K562 (cell line): ENCODE results near the gene RUVBL2. TPM values are rescaled to one million over a fixed set of nuclear protein-coding genes. Genes with fewer than 3 reads are reported as not detected.

Experiments
- ADNP ChIP-seq: fragments of 200-800 bp; sonication (Bioruptor generic); IDR thresholded peaks from 2 replicates; pipeline ENCODE4 v1.6.1; 2016; ENCODE audit warnings: missing genetic modification characterization, missing compliant biosample characterization
- BRCA1 ChIP-seq, 2 experiments: fragments of 450-650 bp in 1 of 2; sonication (generic) in 1 of 2; formaldehyde crosslinking in 1 of 2; IDR thresholded peaks; 2 replicates each; pipeline versions ENCODE4 v1.5.0 to v1.6.1; 2017 to 2020; ENCODE audit warnings: mild to moderate bottlenecking in 1 of 2, missing genetic modification reagents in 1 of 2
- BRF1 ChIP-seq: IDR thresholded peaks from 3 replicates; pipeline ENCODE4 v1.6.1; 2011; ENCODE audit warnings: borderline replicate concordance, mild to moderate bottlenecking; ENCODE audit not compliant: insufficient read length; ENCODE audit errors: extremely low read depth
- CTCFL ChIP-seq: IDR thresholded peaks from 2 replicates; pipeline ENCODE4 v1.6.1; 2011; ENCODE audit warnings: borderline replicate concordance, low read depth, mild to moderate bottlenecking, moderate library complexity, low read length; ENCODE audit not compliant: insufficient read depth, poor library complexity, severe bottlenecking
- DACH1 ChIP-seq: fragments of 450-650 bp; IDR thresholded peaks from 2 replicates; pipeline ENCODE4 v1.6.1; 2018; ENCODE audit not compliant: partially characterized antibody
- KLF6 ChIP-seq: fragments of 250-450 bp; sonication (Bioruptor Pico); IDR thresholded peaks from 2 replicates; pipeline ENCODE4 v1.4.0; 2020; ENCODE audit warnings: mild to moderate bottlenecking, moderate library complexity, borderline replicate concordance
- POLR2AphosphoS2 ChIP-seq: IDR thresholded peaks from 2 replicates; pipeline ENCODE4 v1.6.1; 2012; ENCODE audit warnings: low read length, improper control_type of control experiment
- SIX5 ChIP-seq, 2 experiments: IDR thresholded peaks; 2 replicates each; pipeline ENCODE4 v1.6.1; 2011; ENCODE audit warnings: low read length in 2 of 2, borderline replicate concordance in 1 of 2, low read depth in 1 of 2, mild to moderate bottlenecking in 1 of 2, moderate library complexity in 1 of 2; ENCODE audit not compliant: insufficient read depth in 1 of 2
- SMARCB1 ChIP-seq: IDR thresholded peaks from 2 replicates; pipeline ENCODE4 v1.6.1; 2011; ENCODE audit warnings: improper control_type of control experiment, low read depth; ENCODE audit not compliant: insufficient read length
- ZNF143 ChIP-seq: sonication (generic); formaldehyde crosslinking; IDR thresholded peaks from 2 replicates; pipeline ENCODE4 v1.9.0; 2022; ENCODE audit warnings: mild to moderate bottlenecking, missing genetic modification reagents
- ZNF347 ChIP-seq: fragments of 450-650 bp; formaldehyde crosslinking; IDR thresholded peaks from 2 replicates; pipeline ENCODE4 v1.4.0; 2020; ENCODE audit warnings: low read depth, mild to moderate bottlenecking, moderate library complexity
- ZNF445 ChIP-seq: fragments of 250-450 bp; sonication (Bioruptor Pico); IDR thresholded peaks from 2 replicates; pipeline ENCODE4 v1.4.0; 2020; ENCODE audit warnings: low read depth, mild to moderate bottlenecking, moderate library complexity
- polyA plus RNA-seq, 8 experiments: library from polyadenylated mRNA; depleted of rRNA in 4 of 8; stranded (reverse) in 5 of 8; unstranded in 3 of 8; fragments of >200 nt; fragmentation: Nextera tagmentation in 2 of 8; fragmentation: Illumina TruSeq in 1 of 8; extraction: Ambion mirVana in 2 of 8; extraction: Trizol in 1 of 8; gene quantifications; 2 replicates each; pipeline versions ENCODE4 v1.2.1 to v1.2.3, GENCODE V29; 2011 to 2014; ENCODE audit warnings: inconsistent platforms in 1 of 8, missing spikeins in 1 of 8
- total RNA-seq, 7 experiments: library from RNA; depleted of rRNA in 6 of 7; stranded (reverse); fragments of >200 nt in 6 of 7; fragmentation: Illumina TruSeq in 2 of 7; extraction: Trizol in 2 of 7; gene quantifications; 2 replicates each; pipeline versions ENCODE4 v1.2.1 to v1.2.3, GENCODE V29; 2011 to 2021; ENCODE audit warnings: low replicate concordance in 1 of 7
- TF ChIP-seq, protein P1 (sequence below): sonication (generic); formaldehyde crosslinking; IDR thresholded peaks from 2 replicates; pipeline ENCODE4 v1.8.1; 2022; ENCODE audit warnings: missing genetic modification reagents
- TF ChIP-seq, protein P2 (sequence below), 2 experiments: fragments of 450-650 bp; IDR thresholded peaks; 2 replicates each; pipeline ENCODE4 v1.6.1; 2018; ENCODE audit warnings: mild to moderate bottlenecking in 2 of 2, low read depth in 1 of 2; ENCODE audit not compliant: partially characterized antibody in 2 of 2

The RUVBL2 gene
- total and polyA plus RNA-seq, 9 of the 15 experiments (the other 6 are each of a cell fraction or from before 2014, with no cell fraction given): 71.4 to 453 (median 237) TPM

GRCh38 chr19:48986211-48986610 is 7.5 kb upstream of the RUVBL2 start (continued):
- TF ChIP-seq, protein P1, sequence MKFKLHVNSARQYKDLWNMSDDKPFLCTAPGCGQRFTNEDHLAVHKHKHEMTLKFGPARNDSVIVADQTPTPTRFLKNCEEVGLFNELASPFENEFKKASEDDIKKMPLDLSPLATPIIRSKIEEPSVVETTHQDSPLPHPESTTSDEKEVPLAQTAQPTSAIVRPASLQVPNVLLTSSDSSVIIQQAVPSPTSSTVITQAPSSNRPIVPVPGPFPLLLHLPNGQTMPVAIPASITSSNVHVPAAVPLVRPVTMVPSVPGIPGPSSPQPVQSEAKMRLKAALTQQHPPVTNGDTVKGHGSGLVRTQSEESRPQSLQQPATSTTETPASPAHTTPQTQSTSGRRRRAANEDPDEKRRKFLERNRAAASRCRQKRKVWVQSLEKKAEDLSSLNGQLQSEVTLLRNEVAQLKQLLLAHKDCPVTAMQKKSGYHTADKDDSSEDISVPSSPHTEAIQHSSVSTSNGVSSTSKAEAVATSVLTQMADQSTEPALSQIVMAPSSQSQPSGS (CRISPR knock-in tag): no peak
- peak; percentile 70 for TF ChIP-seq ZNF143 (CRISPR knock-in tag)
- TF ChIP-seq ADNP (tag): no peak
- TF ChIP-seq, protein P2, sequence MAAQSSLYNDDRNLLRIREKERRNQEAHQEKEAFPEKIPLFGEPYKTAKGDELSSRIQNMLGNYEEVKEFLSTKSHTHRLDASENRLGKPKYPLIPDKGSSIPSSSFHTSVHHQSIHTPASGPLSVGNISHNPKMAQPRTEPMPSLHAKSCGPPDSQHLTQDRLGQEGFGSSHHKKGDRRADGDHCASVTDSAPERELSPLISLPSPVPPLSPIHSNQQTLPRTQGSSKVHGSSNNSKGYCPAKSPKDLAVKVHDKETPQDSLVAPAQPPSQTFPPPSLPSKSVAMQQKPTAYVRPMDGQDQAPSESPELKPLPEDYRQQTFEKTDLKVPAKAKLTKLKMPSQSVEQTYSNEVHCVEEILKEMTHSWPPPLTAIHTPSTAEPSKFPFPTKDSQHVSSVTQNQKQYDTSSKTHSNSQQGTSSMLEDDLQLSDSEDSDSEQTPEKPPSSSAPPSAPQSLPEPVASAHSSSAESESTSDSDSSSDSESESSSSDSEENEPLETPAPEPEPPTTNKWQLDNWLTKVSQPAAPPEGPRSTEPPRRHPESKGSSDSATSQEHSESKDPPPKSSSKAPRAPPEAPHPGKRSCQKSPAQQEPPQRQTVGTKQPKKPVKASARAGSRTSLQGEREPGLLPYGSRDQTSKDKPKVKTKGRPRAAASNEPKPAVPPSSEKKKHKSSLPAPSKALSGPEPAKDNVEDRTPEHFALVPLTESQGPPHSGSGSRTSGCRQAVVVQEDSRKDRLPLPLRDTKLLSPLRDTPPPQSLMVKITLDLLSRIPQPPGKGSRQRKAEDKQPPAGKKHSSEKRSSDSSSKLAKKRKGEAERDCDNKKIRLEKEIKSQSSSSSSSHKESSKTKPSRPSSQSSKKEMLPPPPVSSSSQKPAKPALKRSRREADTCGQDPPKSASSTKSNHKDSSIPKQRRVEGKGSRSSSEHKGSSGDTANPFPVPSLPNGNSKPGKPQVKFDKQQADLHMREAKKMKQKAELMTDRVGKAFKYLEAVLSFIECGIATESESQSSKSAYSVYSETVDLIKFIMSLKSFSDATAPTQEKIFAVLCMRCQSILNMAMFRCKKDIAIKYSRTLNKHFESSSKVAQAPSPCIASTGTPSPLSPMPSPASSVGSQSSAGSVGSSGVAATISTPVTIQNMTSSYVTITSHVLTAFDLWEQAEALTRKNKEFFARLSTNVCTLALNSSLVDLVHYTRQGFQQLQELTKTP (IDR thresholded peaks at IDR 0.05; ENCODE audit: low read depth in 1 of 2, partially characterized antibody in 2 of 2): peak in 1 of 2 experiments; percentile 38
- TF ChIP-seq BRF1: no peak
- no peak for TF ChIP-seq KLF6 (CRISPR knock-in tag)
- TF ChIP-seq DACH1: no peak
- no peak for TF ChIP-seq SMARCB1
- TF ChIP-seq ZNF445 (CRISPR knock-in tag): no peak
- no peak for TF ChIP-seq BRCA1 (IDR thresholded peaks at IDR 0.05)
- TF ChIP-seq BRCA1 (CRISPR knock-in tag; IDR thresholded peaks at IDR 0.05): no peak
- no peak for TF ChIP-seq POLR2AphosphoS2
- TF ChIP-seq CTCFL: no peak
- peak in 1 of 2 experiments; percentile 38; a peak in 1 of 4 replicates for TF ChIP-seq SIX5 (IDR thresholded peaks at IDR 0.05; ENCODE audit: borderline replicate concordance in 1 of 2, insufficient read depth in 1 of 2, low read depth in 1 of 2, low read length in 2 of 2)
- no peak for TF ChIP-seq ZNF347 (CRISPR knock-in tag)
